Caco-2 (cell line): Measurements from ENCODE around the gene MTA1. TPM values are rescaled to one million over a fixed set of nuclear protein-coding genes. Genes with fewer than 3 reads are reported as not detected.

ENCODE experiments used
- BruUV-seq: library from RNA; stranded (reverse); fragments of 400-500 nt; replicated peaks from 2 replicates; lab custom pipeline; 2021; lab: Mats Ljungman, UMichigan
- CTCF ChIA-PET: fragments of 300-600 bp; sonication (Branson Sonifier 250); formaldehyde crosslinking; loops from one replicate; lab custom pipeline; 2022; ENCODE audit warnings: antibody characterized with exemption; lab: Charles Lee
- POLR2A ChIA-PET: fragments of 300-600 bp; sonication (Branson Sonifier 250); formaldehyde crosslinking; loops from one replicate; lab custom pipeline; 2022; ENCODE audit warnings: antibody characterized with exemption; lab: Charles Lee
- DNase-seq, 2 experiments: peaks; one replicate each; pipeline versions ENCODE4 v3.0.0 to v3.0.0-alpha.2; 2020 to 2022
- H3K27me3 ChIP-seq: replicated peaks from 2 replicates; pipeline ENCODE4 v1.6.0; 2011; ENCODE audit warnings: low read length; ENCODE audit not compliant: control insufficient read depth, insufficient read depth
- H3K36me3 ChIP-seq: 2 replicates; pipeline ENCODE4 v1.5.1; 2011; ENCODE audit warnings: low read length; ENCODE audit not compliant: control insufficient read depth, insufficient read depth
- H3K4me1 ChIP-seq: fragments of 250-450 bp; sonication (Bioruptor Pico); 2 replicates; pipeline ENCODE4 v1.5.1; 2020; ENCODE audit warnings: mild to moderate bottlenecking
- H3K4me3 ChIP-seq: 2 replicates; pipeline ENCODE4 v1.5.1; 2011; ENCODE audit warnings: low read depth, mild to moderate bottlenecking, control low read depth, low read length
- H3K9me3 ChIP-seq: fragments of 250-450 bp; sonication (Bioruptor Pico); 2 replicates; pipeline ENCODE4 v1.5.1; 2020; ENCODE audit warnings: mild to moderate bottlenecking, moderate library complexity
- H3K27ac Mint-ChIP-seq: one replicate; pipeline ENCODE4 v1.8.0; 2022; ENCODE audit warnings: mixed read lengths; ENCODE audit not compliant: unreplicated experiment
- H3K27me3 Mint-ChIP-seq: one replicate; pipeline ENCODE4 v1.8.0; 2022; ENCODE audit warnings: mixed read lengths; ENCODE audit not compliant: insufficient read depth, unreplicated experiment
- H3K36me3 Mint-ChIP-seq: one replicate; pipeline ENCODE4 v1.8.0; 2022; ENCODE audit warnings: mild to moderate bottlenecking, mixed read lengths; ENCODE audit not compliant: insufficient read depth, unreplicated experiment
- H3K4me1 Mint-ChIP-seq: one replicate; pipeline ENCODE4 v1.8.0; 2022; ENCODE audit warnings: low read depth, mixed read lengths; ENCODE audit not compliant: unreplicated experiment
- H3K4me3 Mint-ChIP-seq: one replicate; pipeline ENCODE4 v1.8.0; 2022; ENCODE audit warnings: mild to moderate bottlenecking, moderate library complexity, mixed read lengths; ENCODE audit not compliant: unreplicated experiment
- H3K9me3 Mint-ChIP-seq: one replicate; pipeline ENCODE4 v1.8.0; 2022; ENCODE audit warnings: mixed read lengths; ENCODE audit not compliant: unreplicated experiment
- intact Hi-C: fragments of 100-400 bp; cut with micrococcal nuclease; formaldehyde crosslinking; loops from one replicate; pipeline ENCODE4 v1.10.0; 2022; ENCODE audit not compliant: unreplicated experiment
- total RNA-seq: library from RNA; stranded (reverse); gene quantifications from 2 replicates; pipeline ENCODE4 v1.2.3, GENCODE V29; 2022
- TF ChIP-seq, protein P1 (sequence below), 2 experiments: fragments of 200-600 bp in 1 of 2; IDR thresholded peaks; 1 replicate in 1 of 2; 2 replicates in 1 of 2; pipeline versions ENCODE4 v1.5.1 to v1.8.0; 2011 to 2022; ENCODE audit warnings: antibody characterized with exemption in 1 of 2, control low read depth in 1 of 2, inconsistent platforms in 1 of 2, low read depth in 1 of 2, low read length in 1 of 2, mild to moderate bottlenecking in 1 of 2, moderate library complexity in 1 of 2; ENCODE audit not compliant: insufficient read depth in 1 of 2, severe bottlenecking in 1 of 2, unreplicated experiment in 1 of 2

The MTA1 gene
- total RNA-seq, 1 experiment from 2014 or later = 167 TPM

GRCh38 chr14:105398726-105399465 is 20.7 kb upstream of the MTA1 start:
- DNase-seq = peak; percentile 74 to 84
- CTCF ChIA-PET = interaction anchor here (0.7 to 2.0 kb wide), 3 partner anchors 28 to 251 kb away, joined by 4 to 8 read pairs (median 4); no protein-coding TSS in a partner anchor
- no peaks in the 10 kb centered on the region for H3K9me3 ChIP-seq
- BruUV-seq = no TSS peak
- H3K36me3 ChIP-seq = peaks cover 4% of the 10 kb centered on the region
- H3K4me1 Mint-ChIP-seq = no peaks in the 10 kb centered on the region
- peaks cover 12% of the 10 kb centered on the region for H3K9me3 Mint-ChIP-seq
- no peaks in the 10 kb centered on the region for H3K27me3 Mint-ChIP-seq
- POLR2A ChIA-PET = interaction anchor here (0.6 to 1.0 kb wide), 4 partner anchors 9 to 98 kb away, joined by 3 to 6 read pairs (median 4); partner anchors contain the start of gene BRF1
- H3K36me3 Mint-ChIP-seq = peaks cover 21% of the 10 kb centered on the region
- intact Hi-C loops = loop anchor here (1.0 kb wide), 1 partner anchor 16 kb away; no protein-coding TSS in a partner anchor
- peak overlapping the region; percentile 75 for H3K27ac Mint-ChIP-seq
- peaks cover 6% of the 10 kb centered on the region; the same call in 1 of the 2 replicates for H3K4me1 ChIP-seq
- H3K27me3 ChIP-seq = no peaks in the 10 kb centered on the region
- H3K4me3 ChIP-seq = peak overlapping the region; percentile 85
- TF ChIP-seq, protein P1, sequence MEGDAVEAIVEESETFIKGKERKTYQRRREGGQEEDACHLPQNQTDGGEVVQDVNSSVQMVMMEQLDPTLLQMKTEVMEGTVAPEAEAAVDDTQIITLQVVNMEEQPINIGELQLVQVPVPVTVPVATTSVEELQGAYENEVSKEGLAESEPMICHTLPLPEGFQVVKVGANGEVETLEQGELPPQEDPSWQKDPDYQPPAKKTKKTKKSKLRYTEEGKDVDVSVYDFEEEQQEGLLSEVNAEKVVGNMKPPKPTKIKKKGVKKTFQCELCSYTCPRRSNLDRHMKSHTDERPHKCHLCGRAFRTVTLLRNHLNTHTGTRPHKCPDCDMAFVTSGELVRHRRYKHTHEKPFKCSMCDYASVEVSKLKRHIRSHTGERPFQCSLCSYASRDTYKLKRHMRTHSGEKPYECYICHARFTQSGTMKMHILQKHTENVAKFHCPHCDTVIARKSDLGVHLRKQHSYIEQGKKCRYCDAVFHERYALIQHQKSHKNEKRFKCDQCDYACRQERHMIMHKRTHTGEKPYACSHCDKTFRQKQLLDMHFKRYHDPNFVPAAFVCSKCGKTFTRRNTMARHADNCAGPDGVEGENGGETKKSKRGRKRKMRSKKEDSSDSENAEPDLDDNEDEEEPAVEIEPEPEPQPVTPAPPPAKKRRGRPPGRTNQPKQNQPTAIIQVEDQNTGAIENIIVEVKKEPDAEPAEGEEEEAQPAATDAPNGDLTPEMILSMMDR (IDR thresholded peaks at IDR 0.05; ENCODE audit: insufficient read depth in 1 of 2, low read depth in 1 of 2, low read length in 1 of 2, severe bottlenecking in 1 of 2, unreplicated experiment in 1 of 2) = no peak
- peak overlapping the region; percentile 91 for H3K4me3 Mint-ChIP-seq

DNA sequence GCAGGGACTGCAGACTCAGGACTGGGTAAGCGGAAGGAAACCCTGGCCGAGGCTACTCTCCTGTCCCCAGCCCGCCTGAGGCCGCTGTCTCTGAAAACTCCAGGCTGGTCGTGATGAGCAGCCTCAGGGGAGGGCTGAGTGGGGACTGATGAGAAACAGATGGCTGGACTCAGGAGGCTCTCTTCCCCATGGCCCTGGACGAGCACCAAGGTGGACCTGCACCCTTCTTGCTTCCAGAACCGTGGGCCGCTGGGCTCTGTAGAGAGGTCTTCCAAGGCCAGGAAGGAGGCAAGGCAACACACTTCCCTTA is 20.2 kb upstream of the MTA1 start:
- no peaks in the 10 kb centered on the region for H3K9me3 ChIP-seq
- peaks cover 12% of the 10 kb centered on the region for H3K9me3 Mint-ChIP-seq
- no peaks in the 10 kb centered on the region for H3K4me1 Mint-ChIP-seq
- CTCF ChIA-PET = interaction anchor here (2.0 kb wide), 1 partner anchor 29 kb away, joined by 4 read pairs; no protein-coding TSS in a partner anchor
- H3K4me3 ChIP-seq = peak overlapping the region; percentile 85
- intact Hi-C loops = no loop called here
- H3K27me3 Mint-ChIP-seq = no peaks in the 10 kb centered on the region
- no peaks in the 10 kb centered on the region for H3K27me3 ChIP-seq
- TSS peak; percentile 62 for BruUV-seq
- H3K36me3 ChIP-seq = peaks cover 4% of the 10 kb centered on the region
- no peak overlapping the region for H3K27ac Mint-ChIP-seq
- H3K4me3 Mint-ChIP-seq = peak overlapping the region; percentile 91
- POLR2A ChIA-PET = interaction anchor here (0.7 to 1.0 kb wide), 2 partner anchors 12 to 99 kb away, joined by 3 to 4 read pairs; partner anchors contain the start of gene BRF1
- no peak for DNase-seq
- peaks cover 21% of the 10 kb centered on the region for H3K36me3 Mint-ChIP-seq
- TF ChIP-seq, protein P1 (IDR thresholded peaks at IDR 0.05; ENCODE audit: insufficient read depth in 1 of 2, low read depth in 1 of 2, low read length in 1 of 2, severe bottlenecking in 1 of 2, unreplicated experiment in 1 of 2) = no peak
- peaks cover 6% of the 10 kb centered on the region; the same call in 1 of the 2 replicates for H3K4me1 ChIP-seq

DNA sequence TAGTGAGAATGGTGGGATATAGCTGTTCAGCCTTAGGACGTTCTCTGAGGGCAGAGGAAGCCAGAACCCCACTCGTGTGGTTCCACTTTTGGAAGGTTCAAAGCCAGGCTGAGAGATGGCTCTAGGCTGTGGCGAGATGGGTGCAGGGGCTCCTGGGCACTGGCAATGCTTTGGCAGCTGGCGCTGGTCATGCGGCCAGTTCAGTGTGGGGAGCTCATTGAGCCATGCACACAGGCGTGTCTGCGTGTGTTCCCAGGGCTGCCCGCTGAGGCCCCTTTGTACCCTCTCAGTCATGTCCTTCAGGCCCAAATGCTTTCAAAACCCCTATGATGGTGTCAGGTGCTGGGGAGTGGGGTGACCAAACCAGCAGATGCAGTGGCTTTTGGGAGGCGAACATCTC is 19.6 kb upstream of the MTA1 start:
- intact Hi-C loops = no loop called here
- peaks cover 6% of the 10 kb centered on the region; the same call in 1 of the 2 replicates for H3K4me1 ChIP-seq
- no peaks in the 10 kb centered on the region for H3K27me3 ChIP-seq
- H3K36me3 ChIP-seq = peaks cover 4% of the 10 kb centered on the region
- ChIA-PET POLR2A (no interaction called here), CTCF (interaction anchor here (2.0 kb wide), 1 partner anchor 29 kb away, joined by 4 read pairs; no protein-coding TSS in a partner anchor)
- H3K27ac Mint-ChIP-seq = no peak overlapping the region
- H3K4me1 Mint-ChIP-seq = no peaks in the 10 kb centered on the region
- no peak for DNase-seq
- no TSS peak for BruUV-seq
- H3K9me3 Mint-ChIP-seq = peaks cover 12% of the 10 kb centered on the region
- no peaks in the 10 kb centered on the region for H3K27me3 Mint-ChIP-seq
- TF ChIP-seq, protein P1 (IDR thresholded peaks at IDR 0.05; ENCODE audit: insufficient read depth in 1 of 2, low read depth in 1 of 2, low read length in 1 of 2, severe bottlenecking in 1 of 2, unreplicated experiment in 1 of 2) = no peak
- peak overlapping the region; percentile 91 for H3K4me3 Mint-ChIP-seq
- peak overlapping the region; percentile 85; the same call in 1 of the 2 replicates for H3K4me3 ChIP-seq
- peaks cover 21% of the 10 kb centered on the region for H3K36me3 Mint-ChIP-seq
- H3K9me3 ChIP-seq = no peaks in the 10 kb centered on the region
